ENCODE data around the gene MGST1. TPM values are rescaled to one million over a fixed set of nuclear protein-coding genes. Genes with fewer than 3 reads are reported as not detected.

MGST1 gene
- total RNA-seq, 2 donors from 2014 or later, result 203 to 357 TPM

- no peaks in the 10 kb centered on the region for H3K36me3 ChIP-seq (ENCODE audit: control insufficient read depth, insufficient read depth, low read length)
- no peaks in the 10 kb centered on the region for H3K27me3 Mint-ChIP-seq (ENCODE audit: insufficient read depth)
- TF ChIP-seq CTCF (conservative IDR thresholded peaks at IDR 0.05), result peak; percentile 39
- WGBS, 2 experiments (ENCODE audit: insufficient coverage in 1 of 2, insufficient read length in 1 of 2), result 67 to 85% methylated on average over 5 of the region's 5 CpGs
- peak; percentile 54 for DNase-seq
- H3K4me3 Mint-ChIP-seq, result no peak overlapping the region
- H3K9ac ChIP-seq (ENCODE audit: extremely low read depth, low read length, poor library complexity, severe bottlenecking), result no peak overlapping the region
- no peaks in the 10 kb centered on the region for H3K27me3 ChIP-seq (ENCODE audit: control insufficient read depth, insufficient read depth, low read length, poor library complexity, severe bottlenecking)
- H3K27ac ChIP-seq (ENCODE audit: low read depth, low read length), result no peak overlapping the region
- H3K9me3 Mint-ChIP-seq, result peaks cover 16% of the 10 kb centered on the region
- H3K36me3 Mint-ChIP-seq (ENCODE audit: low read depth), result peaks cover 7% of the 10 kb centered on the region
- peaks cover 4% of the 10 kb centered on the region for H3K4me1 ChIP-seq (ENCODE audit: control insufficient read depth, insufficient read depth, low read length)
- no peak overlapping the region for H3K4me3 ChIP-seq (ENCODE audit: low read length)
- H3K27ac Mint-ChIP-seq, result no peak overlapping the region
- H3K9me3 ChIP-seq (ENCODE audit: control insufficient read depth, low read length), result no peaks in the 10 kb centered on the region
- H3K4me1 Mint-ChIP-seq, result peaks cover 23% of the 10 kb centered on the region
Observed at GRCh38 chr12:16384732-16385131, 37.3 kb downstream of the MGST1 start.

- Histone ChIP-seq H3K27ac (ENCODE audit: low read depth, low read length) (no peak overlapping the region), H3K36me3 (ENCODE audit: control insufficient read depth, insufficient read depth, low read length) (no peaks in the 10 kb centered on the region), H3K9ac (ENCODE audit: extremely low read depth, low read length, poor library complexity, severe bottlenecking) (no peak overlapping the region), H3K27me3 (ENCODE audit: control insufficient read depth, insufficient read depth, low read length, poor library complexity, severe bottlenecking) (no peaks in the 10 kb centered on the region), H3K9me3 (ENCODE audit: control insufficient read depth, low read length) (no peaks in the 10 kb centered on the region), H3K4me3 (ENCODE audit: low read length) (no peak overlapping the region), H3K4me1 (ENCODE audit: control insufficient read depth, insufficient read depth, low read length) (peaks cover 4% of the 10 kb centered on the region)
- H3K4me3 Mint-ChIP-seq, result no peak overlapping the region
- peaks cover 10% of the 10 kb centered on the region for H3K36me3 Mint-ChIP-seq (ENCODE audit: low read depth)
- peak; percentile 81 for TF ChIP-seq CTCF (conservative IDR thresholded peaks at IDR 0.05)
- H3K27ac Mint-ChIP-seq, result no peak overlapping the region
- H3K27me3 Mint-ChIP-seq (ENCODE audit: insufficient read depth), result no peaks in the 10 kb centered on the region
- peak; percentile 71 for DNase-seq
- peaks cover 19% of the 10 kb centered on the region for H3K9me3 Mint-ChIP-seq
- peaks cover 23% of the 10 kb centered on the region for H3K4me1 Mint-ChIP-seq
- 66 to 70% methylated on average over 12 to 13 of the region's 13 CpGs for WGBS, 2 experiments (ENCODE audit: insufficient coverage in 1 of 2, insufficient read length in 1 of 2)
Observed at GRCh38 chr12:16385782-16386646, 38.6 kb downstream of the MGST1 start.

GRCh38 chr12:16387919-16388318 lies 40.5 kb downstream of the MGST1 start:
- no peak overlapping the region for H3K4me3 Mint-ChIP-seq
- 79 to 80% methylated on average over 2 of the region's 2 CpGs for WGBS, 2 experiments (ENCODE audit: insufficient coverage in 1 of 2, insufficient read length in 1 of 2)
- H3K27me3 ChIP-seq (ENCODE audit: control insufficient read depth, insufficient read depth, low read length, poor library complexity, severe bottlenecking), result no peaks in the 10 kb centered on the region
- H3K9ac ChIP-seq (ENCODE audit: extremely low read depth, low read length, poor library complexity, severe bottlenecking), result no peak overlapping the region
- DNase-seq, result no peak
- H3K9me3 Mint-ChIP-seq, result peaks cover 23% of the 10 kb centered on the region
- H3K4me3 ChIP-seq (ENCODE audit: low read length), result no peak overlapping the region
- TF ChIP-seq CTCF (conservative IDR thresholded peaks at IDR 0.05), result no peak
- H3K27ac ChIP-seq (ENCODE audit: low read depth, low read length), result no peak overlapping the region
- H3K36me3 ChIP-seq (ENCODE audit: control insufficient read depth, insufficient read depth, low read length), result no peaks in the 10 kb centered on the region
- no peaks in the 10 kb centered on the region for H3K9me3 ChIP-seq (ENCODE audit: control insufficient read depth, low read length)
- H3K36me3 Mint-ChIP-seq (ENCODE audit: low read depth), result peaks cover 14% of the 10 kb centered on the region
- no peak overlapping the region for H3K27ac Mint-ChIP-seq
- H3K4me1 Mint-ChIP-seq, result peaks cover 23% of the 10 kb centered on the region
- no peaks in the 10 kb centered on the region for H3K27me3 Mint-ChIP-seq (ENCODE audit: insufficient read depth)
- H3K4me1 ChIP-seq (ENCODE audit: control insufficient read depth, insufficient read depth, low read length), result peaks cover 4% of the 10 kb centered on the region

Measured in endodermal cell (in vitro differentiated cells).